Panc1 (cell line): ENCODE results near the gene VWDE. TPM values are rescaled to one million over a fixed set of nuclear protein-coding genes. Genes with fewer than 3 reads are reported as not detected.
"Not testable (repeated sequence)": the region's sequence is repeated elsewhere in the genome, so short reads cannot be mapped to it uniquely, and the experiment has no call there.

Source experiments
- ATAC-seq: fragments of 200-7000 bp; cut with Tn5 transposase; 2 replicates; pipeline ENCODE4 v1.9.1; 2020; ENCODE audit warnings: mild to moderate bottlenecking, moderate library complexity
- BruUV-seq: library from RNA; stranded (reverse); fragments of 400-500 nt; replicated peaks from 2 replicates; lab custom pipeline; 2021; lab: Mats Ljungman, UMichigan
- CTCF ChIA-PET: fragments of 300-600 bp; sonication (Branson Sonifier 250); formaldehyde crosslinking; loops from one replicate; lab custom pipeline; 2022; ENCODE audit warnings: antibody characterized with exemption; lab: Charles Lee
- POLR2A ChIA-PET: fragments of 300-600 bp; sonication (Branson Sonifier 250); formaldehyde crosslinking; loops from one replicate; lab custom pipeline; 2022; ENCODE audit warnings: antibody characterized with exemption; lab: Charles Lee
- DNase-seq: peaks from one replicate; pipeline ENCODE4 v3.0.0-alpha.2; 2010; ENCODE audit warnings: low read depth, low spot score
- H3K27ac ChIP-seq: 2 replicates; pipeline ENCODE4 v1.5.1; 2011; ENCODE audit warnings: mild to moderate bottlenecking, low read length, inconsistent platforms
- H3K27me3 ChIP-seq: fragments of 200-500 bp; sonication (Bioruptor generic); 2 replicates; pipeline ENCODE4 v1.6.0; 2014; ENCODE audit warnings: low read length, inconsistent platforms; ENCODE audit not compliant: control insufficient read depth, insufficient read depth
- H3K36me3 ChIP-seq: fragments of 200-500 bp; sonication (Bioruptor generic); 2 replicates; pipeline ENCODE4 v1.5.1; 2014; ENCODE audit warnings: inconsistent platforms, mild to moderate bottlenecking, low read length, moderate library complexity; ENCODE audit not compliant: control insufficient read depth, insufficient read depth
- H3K4me1 ChIP-seq: 2 replicates; pipeline ENCODE4 v1.5.1; 2011; ENCODE audit warnings: inconsistent platforms, mild to moderate bottlenecking, low read length, moderate library complexity; ENCODE audit not compliant: control insufficient read depth, insufficient read depth
- H3K4me3 ChIP-seq, 2 experiments: 2 replicates each; pipeline ENCODE4 v1.5.1; 2011 to 2012; ENCODE audit warnings: low read depth in 2 of 2, low read length in 2 of 2, mild to moderate bottlenecking in 2 of 2, inconsistent platforms in 1 of 2, moderate library complexity in 1 of 2
- H3K9me3 ChIP-seq: fragments of 200-500 bp; sonication (Bioruptor generic); 2 replicates; pipeline ENCODE4 v1.5.1; 2014; ENCODE audit warnings: low read depth, mild to moderate bottlenecking, inconsistent platforms, low read length, moderate library complexity; ENCODE audit not compliant: control insufficient read depth, insufficient read depth
- POLR2AphosphoS5 ChIP-seq: IDR thresholded peaks from 2 replicates; pipeline ENCODE4 v1.6.1; 2012; ENCODE audit warnings: mild to moderate bottlenecking, low read depth, low read length, moderate library complexity
- SIN3A ChIP-seq: IDR thresholded peaks from 2 replicates; pipeline ENCODE4 v1.6.1; 2012; ENCODE audit warnings: low read depth, mild to moderate bottlenecking, low read length, moderate library complexity, borderline replicate concordance; ENCODE audit not compliant: insufficient read depth
- TCF7L2 ChIP-seq: IDR thresholded peaks from 2 replicates; pipeline ENCODE4 v1.6.1; 2011; ENCODE audit warnings: mild to moderate bottlenecking, low read depth, low read length, inconsistent platforms
- in situ Hi-C: cut with HindIII; loops from 2 replicates; pipeline ENCODE4 v1.10.0; 2016; ENCODE audit warnings: low sequenced_read_pairs, low pct_unique_long_range_greater_than_20kb
- intact Hi-C: fragments of 100-400 bp; cut with micrococcal nuclease; formaldehyde crosslinking; loops from one replicate; pipeline ENCODE4 v1.10.0; 2022; ENCODE audit not compliant: unreplicated experiment
- total RNA-seq: library from RNA; stranded (reverse); gene quantifications from one replicate; pipeline ENCODE4 v1.2.1, GENCODE V29; 2021; ENCODE audit not compliant: unreplicated experiment
- TF ChIP-seq, protein P1 (sequence below): fragments of 450-650 bp; IDR thresholded peaks from 2 replicates; pipeline ENCODE4 v1.5.1; 2017; ENCODE audit warnings: mild to moderate bottlenecking
- TF ChIP-seq, protein P2 (sequence below), 2 experiments: IDR thresholded peaks; 2 replicates each; pipeline ENCODE4 v1.6.1; 2011 to 2012; ENCODE audit warnings: low read depth in 2 of 2, control low read depth in 1 of 2, low read length in 1 of 2, mild to moderate bottlenecking in 1 of 2, moderate library complexity in 1 of 2; ENCODE audit not compliant: insufficient read depth in 1 of 2

VWDE gene
- total RNA-seq, 1 experiment from 2014 or later = 8.5 TPM

DNA sequence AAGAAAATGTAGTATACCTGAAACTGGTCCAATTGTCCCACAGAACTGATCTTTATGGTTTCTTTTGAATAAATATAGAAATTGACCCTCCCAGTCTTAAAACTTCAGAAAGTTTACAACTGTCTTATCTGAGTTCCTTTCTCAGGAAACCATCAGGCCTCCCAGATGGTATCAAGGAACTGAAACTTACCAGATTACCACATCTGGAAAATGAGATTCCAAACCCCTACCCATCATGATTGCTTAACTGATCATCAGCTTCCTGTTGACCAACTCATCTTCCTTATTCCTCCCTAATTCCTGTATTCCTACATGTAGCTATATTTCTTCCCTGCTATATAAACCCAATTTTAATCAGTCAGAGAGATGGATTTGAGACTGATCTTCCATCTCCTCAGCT, 5.5 kb downstream of the VWDE start:
- Histone ChIP-seq H3K27ac (no peak overlapping the region), H3K9me3 (peaks cover 6% of the 10 kb centered on the region; the same call in 1 of the 2 replicates), H3K27me3 (no peaks in the 10 kb centered on the region), H3K4me3 (no peak overlapping the region), H3K4me1 (peaks cover 4% of the 10 kb centered on the region; the same call in 1 of the 2 replicates), H3K36me3 (no peaks in the 10 kb centered on the region; the same call in 1 of the 2 replicates)
- POLR2A ChIA-PET = no interaction called here
- no peak for DNase-seq
- in situ Hi-C loops = no loop called here
- TF ChIP-seq TCF7L2 = no peak
- TF ChIP-seq, protein P1, sequence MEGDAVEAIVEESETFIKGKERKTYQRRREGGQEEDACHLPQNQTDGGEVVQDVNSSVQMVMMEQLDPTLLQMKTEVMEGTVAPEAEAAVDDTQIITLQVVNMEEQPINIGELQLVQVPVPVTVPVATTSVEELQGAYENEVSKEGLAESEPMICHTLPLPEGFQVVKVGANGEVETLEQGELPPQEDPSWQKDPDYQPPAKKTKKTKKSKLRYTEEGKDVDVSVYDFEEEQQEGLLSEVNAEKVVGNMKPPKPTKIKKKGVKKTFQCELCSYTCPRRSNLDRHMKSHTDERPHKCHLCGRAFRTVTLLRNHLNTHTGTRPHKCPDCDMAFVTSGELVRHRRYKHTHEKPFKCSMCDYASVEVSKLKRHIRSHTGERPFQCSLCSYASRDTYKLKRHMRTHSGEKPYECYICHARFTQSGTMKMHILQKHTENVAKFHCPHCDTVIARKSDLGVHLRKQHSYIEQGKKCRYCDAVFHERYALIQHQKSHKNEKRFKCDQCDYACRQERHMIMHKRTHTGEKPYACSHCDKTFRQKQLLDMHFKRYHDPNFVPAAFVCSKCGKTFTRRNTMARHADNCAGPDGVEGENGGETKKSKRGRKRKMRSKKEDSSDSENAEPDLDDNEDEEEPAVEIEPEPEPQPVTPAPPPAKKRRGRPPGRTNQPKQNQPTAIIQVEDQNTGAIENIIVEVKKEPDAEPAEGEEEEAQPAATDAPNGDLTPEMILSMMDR = no peak
- no peak for TF ChIP-seq SIN3A
- TF ChIP-seq, protein P2, sequence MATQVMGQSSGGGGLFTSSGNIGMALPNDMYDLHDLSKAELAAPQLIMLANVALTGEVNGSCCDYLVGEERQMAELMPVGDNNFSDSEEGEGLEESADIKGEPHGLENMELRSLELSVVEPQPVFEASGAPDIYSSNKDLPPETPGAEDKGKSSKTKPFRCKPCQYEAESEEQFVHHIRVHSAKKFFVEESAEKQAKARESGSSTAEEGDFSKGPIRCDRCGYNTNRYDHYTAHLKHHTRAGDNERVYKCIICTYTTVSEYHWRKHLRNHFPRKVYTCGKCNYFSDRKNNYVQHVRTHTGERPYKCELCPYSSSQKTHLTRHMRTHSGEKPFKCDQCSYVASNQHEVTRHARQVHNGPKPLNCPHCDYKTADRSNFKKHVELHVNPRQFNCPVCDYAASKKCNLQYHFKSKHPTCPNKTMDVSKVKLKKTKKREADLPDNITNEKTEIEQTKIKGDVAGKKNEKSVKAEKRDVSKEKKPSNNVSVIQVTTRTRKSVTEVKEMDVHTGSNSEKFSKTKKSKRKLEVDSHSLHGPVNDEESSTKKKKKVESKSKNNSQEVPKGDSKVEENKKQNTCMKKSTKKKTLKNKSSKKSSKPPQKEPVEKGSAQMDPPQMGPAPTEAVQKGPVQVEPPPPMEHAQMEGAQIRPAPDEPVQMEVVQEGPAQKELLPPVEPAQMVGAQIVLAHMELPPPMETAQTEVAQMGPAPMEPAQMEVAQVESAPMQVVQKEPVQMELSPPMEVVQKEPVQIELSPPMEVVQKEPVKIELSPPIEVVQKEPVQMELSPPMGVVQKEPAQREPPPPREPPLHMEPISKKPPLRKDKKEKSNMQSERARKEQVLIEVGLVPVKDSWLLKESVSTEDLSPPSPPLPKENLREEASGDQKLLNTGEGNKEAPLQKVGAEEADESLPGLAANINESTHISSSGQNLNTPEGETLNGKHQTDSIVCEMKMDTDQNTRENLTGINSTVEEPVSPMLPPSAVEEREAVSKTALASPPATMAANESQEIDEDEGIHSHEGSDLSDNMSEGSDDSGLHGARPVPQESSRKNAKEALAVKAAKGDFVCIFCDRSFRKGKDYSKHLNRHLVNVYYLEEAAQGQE (IDR thresholded peaks at IDR 0.05; ENCODE audit: insufficient read depth in 1 of 2, low read depth in 2 of 2, low read length in 1 of 2) = no peak
- TF ChIP-seq POLR2AphosphoS5 = no peak
- CTCF ChIA-PET = no interaction called here
- BruUV-seq = no TSS peak
- intact Hi-C loops = no loop called here
- ATAC-seq = no peak

DNA sequence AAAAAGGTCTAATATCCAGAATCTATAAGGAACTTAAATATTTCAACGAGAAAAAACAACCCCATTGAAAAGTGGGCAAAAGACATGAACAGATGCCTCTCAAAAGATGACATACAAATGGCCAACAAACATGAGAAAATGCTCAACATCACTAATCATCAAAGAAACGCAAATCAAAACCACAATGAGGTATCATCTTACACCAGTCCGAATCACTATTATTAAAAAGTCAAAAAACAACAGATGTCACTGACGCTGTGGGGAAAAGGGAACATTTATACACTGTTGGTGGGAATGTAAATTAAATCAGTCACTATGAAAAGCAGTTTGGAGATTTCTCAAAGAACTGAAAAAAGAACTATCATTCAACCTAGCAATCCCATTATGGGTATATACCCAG, 6.0 kb downstream of the VWDE start:
- no peaks in the 10 kb centered on the region for H3K27me3 ChIP-seq
- no peak for DNase-seq
- in situ Hi-C loops (no loop called here), intact Hi-C loops (no loop called here)
- CTCF ChIA-PET = no interaction called here
- H3K27ac ChIP-seq = no peak overlapping the region
- peaks cover 4% of the 10 kb centered on the region; the same call in 1 of the 2 replicates for H3K4me1 ChIP-seq
- TF ChIP-seq POLR2AphosphoS5 (no peak), TCF7L2 (no peak), SIN3A (no peak)
- TF ChIP-seq, protein P1 = no peak
- TF ChIP-seq, protein P2 (IDR thresholded peaks at IDR 0.05; ENCODE audit: insufficient read depth in 1 of 2, low read depth in 2 of 2, low read length in 1 of 2) = no peak
- POLR2A ChIA-PET = no interaction called here
- no peak for ATAC-seq
- H3K36me3 ChIP-seq = no peaks in the 10 kb centered on the region
- H3K4me3 ChIP-seq = no peak overlapping the region
- no TSS peak for BruUV-seq
- peaks cover 6% of the 10 kb centered on the region; the same call in 1 of the 2 replicates for H3K9me3 ChIP-seq

DNA sequence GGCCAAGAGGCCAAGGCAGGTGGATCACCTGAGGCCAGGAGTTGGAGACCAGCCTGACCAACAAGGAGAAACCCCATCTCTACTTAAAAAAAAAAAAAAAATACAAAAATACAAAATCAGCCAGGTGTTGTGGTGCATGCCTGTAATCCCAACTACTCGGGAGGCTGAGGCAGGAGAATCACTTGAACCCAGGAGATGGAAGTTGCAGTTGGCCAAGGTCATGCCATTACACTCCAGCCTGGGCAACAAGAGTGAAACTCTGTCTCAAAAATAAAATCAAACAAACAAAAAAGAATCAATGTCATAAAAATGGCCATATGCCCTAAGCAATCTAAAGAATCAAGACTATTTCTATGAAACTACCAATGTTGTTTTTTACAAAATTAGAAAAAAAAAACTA, 7.0 kb downstream of the VWDE start:
- DNase-seq, H3K27me3 ChIP-seq, H3K4me3 ChIP-seq, CTCF ChIA-PET, H3K27ac ChIP-seq, H3K4me1 ChIP-seq, H3K9me3 ChIP-seq, in situ Hi-C loops, POLR2A ChIA-PET, BruUV-seq, H3K36me3 ChIP-seq, ATAC-seq, intact Hi-C loops: not testable (repeated sequence)
